Breast epithelium (tissue), 4 donors: ENCODE data around the gene TMEM187. TPM values are rescaled to one million over a fixed set of nuclear protein-coding genes. Genes with fewer than 3 reads are reported as not detected.

Experiments used
- DNase-seq, 2 donors: peaks; one replicate each; pipeline ENCODE4 v3.0.0-alpha.2; 2019; ENCODE audit warnings: low spot score in 2 of 2
- H3K27ac ChIP-seq, 2 donors: fragments of 200-600 bp; sonication (generic) in 1 of 2; one replicate each; pipeline ENCODE4 v1.5.1; 2016 to 2019; ENCODE audit warnings: mild to moderate bottlenecking in 1 of 2
- H3K27me3 ChIP-seq, 2 donors: fragments of 200-600 bp; sonication (generic) in 1 of 2; one replicate each; pipeline versions ENCODE4 v1.5.1 to v1.6.0; 2017 to 2019; ENCODE audit warnings: control low read depth in 1 of 2, mild to moderate bottlenecking in 1 of 2
- H3K36me3 ChIP-seq: fragments of 200-600 bp; one replicate; pipeline ENCODE4 v1.5.1; 2019
- H3K4me1 ChIP-seq, 2 donors: fragments of 200-600 bp; sonication (generic); one replicate each; pipeline ENCODE4 v1.5.1; 2016 to 2019; ENCODE audit warnings: control low read depth in 1 of 2
- H3K4me3 ChIP-seq, 3 donors: fragments of 200-600 bp; sonication (generic); 1 replicate in 2 of 3; 2 replicates in 1 of 3; pipeline ENCODE4 v1.5.1; 2016 to 2019; ENCODE audit warnings: mild to moderate bottlenecking in 3 of 3, moderate library complexity in 2 of 3
- H3K9me3 ChIP-seq, 2 donors: fragments of 200-600 bp; sonication (generic) in 1 of 2; one replicate each; pipeline ENCODE4 v1.5.1; 2016 to 2019; ENCODE audit warnings: control low read depth in 1 of 2
- CTCF ChIP-seq, 3 donors: fragments of 450-650 bp; IDR thresholded peaks; one replicate each; pipeline ENCODE4 v1.5.1; 2016 to 2017; ENCODE audit warnings: antibody characterized with exemption in 3 of 3, mild to moderate bottlenecking in 3 of 3, moderate library complexity in 3 of 3
- POLR2A ChIP-seq: fragments of 450-650 bp; IDR thresholded peaks from one replicate; pipeline ENCODE4 v1.6.1; 2016; ENCODE audit warnings: antibody characterized with exemption, mild to moderate bottlenecking, moderate library complexity
- POLR2AphosphoS5 ChIP-seq, 3 donors: sonication (generic); formaldehyde crosslinking; IDR thresholded peaks; one replicate each; pipeline ENCODE4 v1.6.1; 2017; ENCODE audit warnings: antibody characterized with exemption in 3 of 3
- intact Hi-C: fragments of 100-400 bp; cut with DNase I; formaldehyde crosslinking; loops from one replicate; pipeline ENCODE4 v1.15.1; 2023; ENCODE audit warnings: low total_unique reads
- total RNA-seq, 3 donors: library from RNA; depleted of rRNA; stranded (reverse); fragments of >200 nt; gene quantifications; one replicate each; pipeline ENCODE4 v1.1.0, GENCODE V29; 2016

The TMEM187 gene, protein sequence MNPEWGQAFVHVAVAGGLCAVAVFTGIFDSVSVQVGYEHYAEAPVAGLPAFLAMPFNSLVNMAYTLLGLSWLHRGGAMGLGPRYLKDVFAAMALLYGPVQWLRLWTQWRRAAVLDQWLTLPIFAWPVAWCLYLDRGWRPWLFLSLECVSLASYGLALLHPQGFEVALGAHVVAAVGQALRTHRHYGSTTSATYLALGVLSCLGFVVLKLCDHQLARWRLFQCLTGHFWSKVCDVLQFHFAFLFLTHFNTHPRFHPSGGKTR
- 10 to 100 TPM in 1 of 3 donors, 1 to 10 TPM in 2; 7.6 to 10.9 (median 8.2) TPM for total RNA-seq

DNA sequence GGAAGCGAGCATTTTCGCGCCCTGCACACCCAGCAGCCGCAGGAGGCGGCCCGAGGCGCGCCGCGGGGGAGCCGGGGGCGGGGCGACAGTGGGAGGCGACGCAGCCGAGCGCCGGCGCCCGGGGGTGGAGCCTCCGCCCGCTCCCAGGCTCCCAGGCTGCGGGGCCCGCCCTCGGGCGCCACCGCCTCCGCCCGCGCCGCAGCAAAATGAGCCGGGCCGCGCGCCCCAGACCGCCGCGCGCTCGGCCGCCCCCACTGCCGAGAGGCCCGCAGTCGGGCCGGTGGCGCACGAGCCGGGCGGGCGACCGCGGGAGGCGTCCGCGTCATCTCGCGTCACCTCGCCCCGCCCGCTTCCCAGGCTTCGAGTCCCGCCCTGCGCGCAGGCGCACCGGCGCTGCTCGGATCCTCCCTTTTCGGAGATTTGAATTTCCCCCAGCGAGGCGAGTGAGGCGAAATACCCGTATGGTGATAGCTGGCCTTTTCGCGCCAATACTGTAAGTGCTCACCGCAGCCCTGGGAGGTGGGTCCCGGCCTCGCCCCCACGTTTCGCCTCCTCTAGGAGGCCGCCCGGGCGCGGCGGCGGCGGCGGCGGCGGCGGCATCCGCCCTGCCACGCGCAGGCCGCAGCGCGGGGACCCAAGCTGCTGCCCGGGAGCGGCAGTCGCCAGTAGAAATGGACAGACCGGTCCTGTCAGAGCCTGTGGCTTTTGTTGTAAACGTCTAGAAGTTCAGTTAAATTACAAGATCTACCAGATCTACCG lies at the start of gene TMEM187:
TSS of gene TMEM187 (plus strand) at position 387 of the 759 bp plus-strand sequence. CDS start 9,309 bp downstream, outside the sequence.
- Histone ChIP-seq H3K27ac (peak within 1 kb of the TSS; percentile 99 to 100), H3K4me3 (peak within 1 kb of the TSS; percentile 73 to 91 (median 82)), H3K36me3 (no peaks in the 10 kb centered on the region), H3K4me1 (peaks cover 0 to 8% of the 10 kb centered on the region in 2 donors), H3K27me3 (peaks cover 0 to 9% of the 10 kb centered on the region in 2 donors), H3K9me3 (no peaks in the 10 kb centered on the region)
- peak; percentile 77 to 78 for DNase-seq
- no peak for TF ChIP-seq CTCF (IDR thresholded peaks at IDR 0.05)
- TF ChIP-seq POLR2A, result peak; percentile 26
- peak in 1 of 3 donors; percentile 53 for TF ChIP-seq POLR2AphosphoS5 (IDR thresholded peaks at IDR 0.05)
- intact Hi-C loops, result no loop called here

DNA sequence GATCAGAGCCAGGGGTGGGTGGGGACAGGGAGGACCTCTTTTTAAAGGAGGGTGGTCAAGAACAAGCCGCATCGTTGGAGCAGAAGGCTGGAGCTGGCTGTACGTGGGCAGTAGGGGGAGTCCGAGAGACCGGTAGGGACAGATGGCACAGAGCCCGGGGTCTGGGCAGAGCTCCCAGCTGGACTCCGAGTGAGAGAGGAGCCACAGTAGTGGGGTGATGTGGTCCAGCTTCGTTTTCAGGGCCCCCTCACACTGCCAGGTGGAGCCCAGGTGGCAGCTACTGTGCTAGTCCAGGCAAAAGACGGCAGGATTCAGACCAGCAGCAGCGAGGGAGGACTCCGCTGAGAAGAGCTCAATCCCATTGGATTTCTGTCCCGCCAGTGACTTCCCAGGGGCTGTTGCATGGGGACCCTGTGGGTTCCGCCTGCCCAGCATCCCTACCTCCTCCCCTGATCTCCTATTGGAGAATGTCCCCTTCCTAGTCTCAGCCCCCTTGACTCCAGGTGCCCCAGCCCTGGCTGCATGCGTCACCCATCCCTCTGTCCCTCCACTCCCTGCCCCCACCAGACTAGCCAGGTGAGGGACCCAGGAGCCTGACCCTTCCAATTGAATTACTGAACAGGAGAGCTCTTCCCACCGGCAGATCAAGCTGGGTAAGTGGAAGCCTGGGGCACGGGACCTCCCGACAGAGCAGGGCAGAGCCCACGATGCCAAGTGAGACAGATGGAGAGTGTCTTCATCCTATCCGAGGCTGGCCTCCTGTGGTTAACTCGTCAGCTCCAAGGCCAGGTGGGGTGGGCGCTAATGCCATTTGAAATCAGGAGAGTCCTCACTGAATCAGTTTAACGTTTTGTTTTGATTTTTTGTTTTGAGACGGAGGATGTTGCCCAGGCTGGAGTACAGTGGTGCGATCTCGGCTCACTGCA lies 49.4 kb upstream of the TMEM187 start:
- TF ChIP-seq POLR2AphosphoS5 (IDR thresholded peaks at IDR 0.05) (no peak), CTCF (IDR thresholded peaks at IDR 0.05) (peak in 2 of 3 donors; percentile 29 to 32)
- no peaks in the 10 kb centered on the region for H3K4me1 ChIP-seq
- peak; percentile 72 to 77 for DNase-seq
- H3K27ac ChIP-seq, result peak overlapping the region in 1 of 2 donors; percentile 26
- peaks cover 0 to 69% of the 10 kb centered on the region in 2 donors for H3K27me3 ChIP-seq
- H3K36me3 ChIP-seq, result no peaks in the 10 kb centered on the region
- intact Hi-C loops, result no loop called here
- H3K9me3 ChIP-seq, result no peaks in the 10 kb centered on the region
- no peak overlapping the region for H3K4me3 ChIP-seq

- H3K9me3 ChIP-seq, result no peaks in the 10 kb centered on the region
- no peak overlapping the region for H3K4me3 ChIP-seq
- H3K36me3 ChIP-seq, result no peaks in the 10 kb centered on the region
- H3K27ac ChIP-seq, result no peak overlapping the region
- H3K4me1 ChIP-seq, result no peaks in the 10 kb centered on the region
- intact Hi-C loops, result no loop called here
- no peak for TF ChIP-seq POLR2A
- peak in 1 of 3 donors; percentile 10 for TF ChIP-seq CTCF (IDR thresholded peaks at IDR 0.05)
- no peak for DNase-seq
- peaks cover 0 to 60% of the 10 kb centered on the region in 2 donors for H3K27me3 ChIP-seq
Observed at GRCh38 chrX:153924149-153924861, 48.2 kb upstream of the TMEM187 start.

DNA sequence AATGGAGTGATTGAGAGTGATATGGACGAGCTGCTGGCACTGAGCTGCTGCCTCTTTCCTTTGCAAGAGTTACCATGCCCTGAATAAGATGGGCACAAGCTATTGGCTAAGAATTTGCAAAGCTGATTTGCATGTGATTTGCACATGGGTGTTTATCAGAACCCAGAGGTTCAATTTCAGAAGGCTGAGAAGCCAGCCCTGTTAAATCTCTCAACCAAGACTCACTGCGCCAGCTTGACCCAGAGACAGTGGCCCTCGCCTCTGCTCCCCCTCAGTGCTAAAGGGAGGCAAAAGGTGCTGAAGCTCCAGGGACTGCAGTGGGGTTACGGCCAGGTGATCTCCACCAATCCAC lies 47.2 kb upstream of the TMEM187 start:
- no peak for DNase-seq
- intact Hi-C loops, result no loop called here
- Histone ChIP-seq H3K36me3 (no peaks in the 10 kb centered on the region), H3K4me1 (no peaks in the 10 kb centered on the region), H3K27me3 (peaks cover 0 to 51% of the 10 kb centered on the region in 2 donors), H3K9me3 (no peaks in the 10 kb centered on the region), H3K4me3 (peak overlapping the region; percentile 27 to 70 (median 27)), H3K27ac (peak overlapping the region in 1 of 2 donors; percentile 88)
- TF ChIP-seq CTCF (IDR thresholded peaks at IDR 0.05) (no peak), POLR2AphosphoS5 (IDR thresholded peaks at IDR 0.05) (no peak), POLR2A (no peak)
